RPMI7951 (cell line): ENCODE data around the gene C5orf47. TPM values are rescaled to one million over a fixed set of nuclear protein-coding genes. Genes with fewer than 3 reads are reported as not detected.

Experiments
- DNase-seq: peaks from one replicate; pipeline ENCODE4 v3.0.0-alpha.2; 2012; ENCODE audit warnings: low read depth
- total RNA-seq: library from RNA; depleted of rRNA; stranded (reverse); fragments of >200 nt; shearing (Covaris generic); gene quantifications from 2 replicates; pipeline ENCODE4 v1.2.3, GENCODE V29; 2014

The C5orf47 gene
- total RNA-seq, 1 experiment from 2014 or later, result not detected

DNA sequence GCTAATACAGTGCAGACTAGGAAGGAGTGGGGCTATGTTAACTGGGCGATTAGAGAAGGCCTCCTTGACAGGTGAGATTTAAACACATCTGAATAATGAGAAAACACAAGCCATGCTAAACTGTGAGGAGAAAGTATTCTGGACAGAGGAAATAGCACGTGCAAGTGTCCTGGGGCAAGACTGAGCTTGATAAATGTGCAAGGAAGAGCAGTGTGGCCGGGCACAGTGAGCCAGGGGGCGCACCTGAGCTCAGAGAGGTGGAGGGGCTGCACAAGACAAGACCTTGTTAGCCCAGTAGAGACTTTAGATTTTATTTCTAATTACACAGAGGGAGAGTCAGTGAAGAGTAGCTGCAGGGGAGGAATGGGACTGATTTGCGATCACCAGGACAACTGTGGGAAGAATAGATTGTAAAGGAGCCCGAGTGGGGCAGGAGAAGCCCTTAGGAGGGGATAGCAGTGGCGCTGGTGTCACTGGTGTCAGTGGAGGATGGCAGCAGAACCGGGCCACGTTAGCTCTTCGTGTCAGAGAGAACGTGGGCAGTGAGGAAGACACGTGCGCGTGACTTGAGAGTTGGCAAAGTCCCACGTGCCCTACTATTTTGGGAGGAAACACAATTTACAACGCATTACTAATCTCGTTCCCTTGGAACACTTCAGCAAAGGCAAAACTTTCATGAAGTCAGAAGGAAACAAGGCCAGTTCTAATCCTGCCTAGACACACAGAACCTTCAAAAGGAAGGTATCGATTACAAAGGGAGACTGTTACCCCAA, 17.9 kb upstream of the C5orf47 start:
- DNase-seq, result no peak

DNA sequence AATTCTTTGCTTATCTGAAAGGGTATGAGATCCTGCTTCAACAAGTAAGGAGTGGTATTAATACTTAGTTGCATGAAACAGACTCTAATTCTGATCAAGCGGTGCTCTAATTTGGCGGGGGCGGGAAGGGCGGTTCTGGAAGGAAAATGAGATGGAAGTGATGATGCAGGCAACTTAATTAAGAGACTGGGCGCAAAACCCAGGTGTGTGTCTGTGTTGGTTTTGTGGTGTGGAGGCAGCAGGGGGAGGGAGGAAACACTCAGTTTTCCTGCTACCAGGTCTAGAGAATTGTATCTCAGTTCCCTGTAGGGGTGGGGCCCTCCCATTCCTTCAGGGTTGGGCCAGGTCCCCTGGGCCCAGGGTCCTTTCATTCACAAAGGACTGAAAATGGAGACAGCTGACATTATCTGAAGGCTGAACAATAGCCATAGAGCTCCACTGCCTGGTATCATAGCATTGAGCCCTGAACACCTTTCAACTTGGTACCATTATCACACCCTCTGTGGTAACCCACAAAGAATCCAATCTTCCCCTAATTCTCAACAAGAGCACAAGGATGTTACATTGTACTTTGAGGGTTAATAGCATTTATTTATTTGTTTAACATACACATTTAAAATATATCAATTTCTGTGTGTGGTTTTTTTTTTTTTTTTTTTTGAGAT, 17.2 kb upstream of the C5orf47 start:
- DNase-seq, result no peak

DNA sequence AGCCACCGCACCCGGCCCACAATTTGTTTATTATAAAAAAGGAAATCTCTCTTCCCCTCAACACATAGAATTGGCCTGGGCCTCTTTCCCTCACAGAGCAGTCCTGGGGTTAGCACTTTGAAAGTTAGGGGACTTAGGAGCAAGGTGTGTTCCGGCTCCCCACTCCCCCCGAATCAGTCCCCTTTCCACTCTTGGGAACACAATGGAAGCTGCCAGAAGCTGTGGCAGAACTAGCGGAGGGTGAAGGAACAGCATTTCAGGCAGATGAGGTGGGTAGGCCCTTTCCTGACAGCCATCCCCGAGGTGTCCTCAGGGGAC, 16.4 kb upstream of the C5orf47 start:
- no peak for DNase-seq

DNA sequence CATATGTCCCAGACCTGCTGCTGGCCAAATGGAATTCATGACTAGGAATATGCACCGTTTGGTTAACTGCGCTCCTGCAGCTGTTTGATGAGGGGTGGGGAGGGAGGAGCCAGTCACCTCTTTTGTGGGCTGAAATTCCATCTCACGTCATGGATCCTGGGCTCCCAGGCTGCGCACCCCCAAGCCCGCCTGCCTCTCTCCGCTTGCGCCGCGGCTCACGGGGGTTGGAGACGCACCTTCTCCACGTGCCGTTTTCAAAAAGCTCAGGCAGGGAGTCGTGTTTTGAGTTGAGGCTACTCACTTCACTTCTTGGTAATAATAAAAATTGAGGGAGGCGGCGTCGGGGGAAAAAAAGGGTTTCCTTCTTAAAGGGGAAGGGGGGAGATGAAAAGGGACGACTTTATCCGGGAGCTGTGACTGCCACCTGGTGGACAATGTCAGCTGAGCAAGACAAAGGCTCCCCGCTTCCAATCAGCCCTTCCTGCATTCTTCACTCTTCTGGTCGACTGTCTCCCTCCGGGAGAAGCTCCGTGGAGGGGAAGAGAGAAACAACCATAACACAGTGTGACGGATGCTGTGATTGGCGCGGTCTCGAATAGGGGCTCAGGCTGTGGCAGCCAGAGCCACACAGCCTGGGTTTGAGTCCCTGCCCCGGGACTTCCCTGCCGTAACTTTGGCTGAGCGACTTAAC, 15.9 kb upstream of the C5orf47 start:
- DNase-seq, result peak; percentile 73

DNA sequence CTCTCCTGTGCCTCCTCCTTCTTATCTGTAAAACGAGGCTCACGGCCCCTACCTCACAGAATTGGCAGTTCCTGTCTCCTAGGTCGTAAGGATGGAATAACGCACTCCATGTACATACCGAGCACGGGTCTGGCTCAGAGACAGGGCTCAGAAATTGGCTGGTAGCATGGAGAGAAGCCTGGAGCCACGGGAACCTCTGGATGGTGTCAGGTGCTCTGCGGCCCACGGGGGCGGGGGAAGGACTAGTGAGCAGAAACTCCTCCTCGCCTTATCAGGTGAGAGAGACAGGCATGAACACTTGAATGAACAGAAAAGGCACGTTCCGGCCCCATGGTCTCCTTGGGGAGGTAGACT, 15.4 kb upstream of the C5orf47 start:
- no peak for DNase-seq

DNA sequence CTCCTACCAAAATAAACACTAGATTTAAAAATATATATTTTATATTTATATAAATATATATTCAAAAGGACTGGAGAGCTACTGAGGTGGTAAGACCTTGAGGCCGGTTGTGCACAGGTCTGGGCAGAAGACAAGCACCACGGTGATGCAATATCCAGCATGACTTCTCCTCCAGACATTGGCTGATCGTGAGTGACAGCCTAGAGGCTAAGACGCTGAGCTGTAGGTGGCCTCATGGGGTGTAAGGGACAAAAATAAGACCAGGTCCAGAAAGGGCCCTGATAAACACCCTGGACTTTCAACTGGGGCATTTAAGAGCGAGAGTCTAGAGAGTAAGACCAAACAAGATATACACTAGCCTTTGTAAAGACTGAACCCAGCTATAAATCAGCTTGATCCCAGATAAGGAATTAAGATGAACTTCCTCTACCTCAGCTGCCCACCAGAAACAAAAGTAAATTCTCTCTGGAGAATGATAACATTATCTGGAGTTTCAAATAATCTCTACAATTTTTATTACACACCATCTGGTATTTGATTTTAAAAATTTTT, 14.2 kb upstream of the C5orf47 start:
- no peak for DNase-seq

DNA sequence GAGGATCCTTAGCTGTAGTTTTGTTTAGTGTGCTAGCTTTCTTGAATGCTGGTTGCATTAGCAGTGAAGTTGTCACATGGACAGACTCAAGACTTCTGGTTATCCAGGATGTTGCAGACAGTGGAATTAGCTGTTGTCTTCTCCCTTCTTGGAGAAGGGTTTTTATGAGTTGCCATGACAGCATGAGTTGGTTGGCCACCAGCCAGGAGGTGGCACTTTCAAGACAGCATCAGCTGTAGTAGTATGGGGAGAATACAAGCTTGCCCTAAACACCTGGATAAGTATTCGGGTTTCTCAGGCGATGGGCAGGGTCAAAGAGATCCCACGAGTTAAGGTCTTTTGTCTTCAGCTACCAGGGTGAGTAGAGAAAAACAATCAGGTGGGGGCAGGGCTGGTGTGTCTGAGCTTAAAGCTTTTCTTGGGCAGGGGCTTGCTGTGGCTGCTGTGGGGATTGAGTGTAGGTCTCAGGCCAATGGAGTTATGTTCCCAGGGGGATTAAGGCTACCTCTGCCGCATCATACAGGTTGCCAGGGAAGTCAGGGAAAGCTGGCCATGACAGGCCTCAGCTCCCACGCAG, 7.7 kb upstream of the C5orf47 start:
- peak; percentile 23 for DNase-seq

DNA sequence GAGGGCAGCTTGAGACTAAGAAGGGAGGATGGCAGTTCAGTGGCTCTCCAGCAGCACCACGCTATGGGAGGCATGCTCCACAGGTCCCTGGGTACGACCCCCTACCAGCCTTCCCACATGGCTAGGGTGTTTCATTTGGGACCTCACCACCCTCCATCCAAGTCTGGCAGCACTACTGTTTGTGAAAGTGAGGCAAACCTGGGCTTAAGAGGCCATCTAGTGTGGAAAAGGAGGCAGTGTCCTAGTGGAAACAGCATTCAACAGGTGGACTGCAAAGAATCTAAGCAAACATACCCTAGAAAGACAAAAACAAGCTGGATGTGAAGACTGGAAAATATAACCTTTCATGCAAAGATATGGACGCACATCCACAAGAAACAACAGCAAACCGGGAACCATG, 4.8 kb upstream of the C5orf47 start:
- DNase-seq, result peak; percentile 20

DNA sequence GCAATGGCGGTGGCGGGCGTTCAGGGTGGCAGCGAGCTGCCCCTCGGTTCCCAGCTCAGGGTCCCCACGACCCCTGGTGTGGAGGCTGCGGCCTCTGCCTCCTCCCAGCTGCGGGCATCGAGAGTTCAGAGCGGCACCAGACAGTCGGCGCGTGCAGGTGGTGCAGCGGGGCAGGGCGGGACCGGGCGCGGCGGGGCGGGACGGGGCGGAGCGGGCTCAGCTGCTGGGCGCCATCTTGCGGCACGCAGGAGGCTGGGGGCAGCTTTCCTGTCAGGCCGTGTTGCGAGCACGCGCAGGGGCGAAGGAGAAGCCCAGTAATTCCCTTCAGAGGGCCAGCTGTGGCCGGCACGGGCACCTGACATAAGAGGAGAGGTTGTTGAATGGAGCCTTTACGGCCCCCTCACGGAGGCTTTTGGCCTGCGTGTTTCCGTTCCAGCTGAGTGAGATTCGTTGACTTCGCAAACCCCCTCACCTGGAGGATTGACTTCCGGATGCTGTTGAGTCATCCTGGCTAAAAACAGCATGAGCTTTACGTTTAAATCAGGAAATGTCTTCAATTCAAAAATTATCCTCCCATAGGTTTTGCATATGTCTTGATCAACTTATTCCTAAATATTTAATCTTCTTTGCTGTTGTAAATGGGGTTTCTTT, 587 bp downstream of the C5orf47 start:
- DNase-seq, result no peak

DNA sequence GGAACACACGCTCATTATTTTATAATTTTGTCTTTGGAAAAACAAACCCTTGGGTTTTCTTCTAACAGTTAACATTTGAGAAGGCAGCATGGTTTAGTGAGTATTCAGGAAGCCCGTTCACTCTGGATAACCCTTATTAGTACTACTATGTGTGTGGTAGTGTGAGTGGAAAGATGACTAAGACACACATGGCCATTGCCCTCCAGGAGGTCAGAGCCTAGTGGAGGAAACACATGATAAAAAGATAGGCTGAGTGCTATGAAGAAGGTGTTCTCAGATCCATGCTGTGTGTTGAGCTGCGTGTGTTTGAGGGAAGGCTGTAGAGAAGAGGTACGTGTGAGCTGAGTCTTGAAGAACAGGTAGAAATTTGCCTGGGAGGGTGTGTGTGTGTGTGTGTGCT, 8.4 kb downstream of the C5orf47 start:
- peak; percentile 15 for DNase-seq

DNA sequence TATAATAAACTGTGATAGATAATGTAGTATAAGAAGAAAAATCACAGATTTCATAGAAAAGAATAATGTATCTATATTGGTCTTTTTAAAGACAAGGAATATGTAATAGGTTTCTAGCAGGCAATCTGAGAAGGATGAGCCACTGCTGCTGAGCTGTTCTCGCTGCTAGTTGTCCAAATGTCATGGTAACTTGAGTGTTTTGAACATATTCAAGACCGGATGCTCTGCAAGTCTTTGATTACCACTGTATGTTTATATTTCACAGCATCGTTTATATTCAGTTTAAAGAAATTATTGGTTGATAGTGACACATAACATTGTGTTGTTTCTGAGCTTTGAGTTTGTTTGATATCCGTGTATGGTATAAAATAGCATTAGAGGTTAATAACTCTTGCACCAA, 9.6 kb downstream of the C5orf47 start:
- DNase-seq, result no peak

DNA sequence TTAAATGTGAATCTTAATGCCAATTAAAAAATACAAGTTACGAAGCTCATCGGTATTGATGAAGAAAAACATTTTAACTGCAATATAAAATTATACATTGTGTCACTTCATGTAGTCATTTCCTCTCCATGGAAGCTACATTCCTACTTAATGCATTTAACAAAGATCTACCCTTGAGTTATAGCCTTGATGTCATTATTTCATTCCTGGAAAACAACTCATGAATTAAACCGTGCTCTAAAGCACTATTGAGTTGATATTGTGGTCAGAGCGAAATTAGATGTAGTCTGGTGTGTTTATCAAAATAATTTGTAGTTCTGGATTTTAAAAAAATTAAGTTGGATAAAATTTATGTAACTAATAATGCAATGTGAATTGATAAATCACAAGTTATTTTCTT, 11.1 kb downstream of the C5orf47 start:
- DNase-seq, result no peak

DNA sequence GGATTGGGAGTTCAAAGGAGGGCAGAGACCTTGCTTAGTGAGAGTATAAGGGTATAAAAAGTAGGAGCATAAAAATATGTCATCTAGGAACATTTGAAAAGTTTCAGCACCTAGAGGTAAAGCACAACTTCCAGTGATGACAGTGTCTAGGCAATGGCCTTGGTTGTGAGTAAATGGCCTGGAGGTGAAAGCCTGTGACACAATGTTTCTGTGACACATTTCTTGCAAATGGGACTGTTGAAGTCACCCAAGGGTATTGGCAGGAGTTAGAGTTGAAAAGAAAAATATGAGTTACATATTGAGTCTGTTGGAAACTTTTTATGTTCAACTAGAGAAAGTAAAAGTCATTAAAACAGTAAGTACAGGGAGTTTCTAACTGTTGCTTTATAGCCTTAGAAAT, 14.8 kb downstream of the C5orf47 start:
- no peak for DNase-seq

DNA sequence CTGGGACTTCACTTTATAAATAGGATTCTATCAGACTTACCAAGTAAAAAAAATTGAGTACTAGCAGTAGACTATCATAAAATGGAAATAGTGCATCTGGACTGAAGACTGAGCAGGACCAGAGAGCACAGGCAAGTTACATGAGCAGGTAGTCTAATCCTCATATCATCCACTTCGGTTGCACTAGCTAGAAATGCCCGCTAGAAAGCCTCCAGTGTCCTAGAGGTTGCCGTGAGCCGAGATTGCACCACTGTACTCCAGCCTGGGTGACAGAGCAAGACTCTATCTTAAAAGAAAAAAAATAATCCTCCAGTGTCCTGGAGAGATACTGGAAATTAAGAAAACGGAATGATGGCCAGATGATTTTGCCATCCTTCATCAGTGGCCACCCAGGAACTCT, 20.0 kb downstream of the C5orf47 start:
- DNase-seq, result no peak

DNA sequence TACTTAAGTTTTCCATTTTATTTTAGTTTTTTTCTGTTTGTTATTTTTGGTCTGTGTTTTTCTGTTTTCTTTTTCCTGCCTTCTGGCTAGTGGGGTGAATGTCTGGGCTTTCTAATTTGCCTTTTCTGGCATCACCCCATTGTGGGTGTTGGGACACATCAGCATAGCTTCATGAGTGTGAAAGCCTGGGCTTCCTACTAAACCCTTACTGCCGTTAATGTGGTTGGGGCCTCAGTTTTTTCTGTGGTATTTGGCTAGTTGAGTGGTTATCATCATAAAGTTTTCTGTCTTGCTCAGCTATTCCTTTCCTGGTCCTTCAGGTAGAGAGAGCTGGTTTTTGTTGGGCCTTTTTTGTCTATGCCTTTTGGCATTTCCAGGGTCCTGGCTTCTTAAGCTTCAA, 21.4 kb downstream of the C5orf47 start:
- no peak for DNase-seq

DNA sequence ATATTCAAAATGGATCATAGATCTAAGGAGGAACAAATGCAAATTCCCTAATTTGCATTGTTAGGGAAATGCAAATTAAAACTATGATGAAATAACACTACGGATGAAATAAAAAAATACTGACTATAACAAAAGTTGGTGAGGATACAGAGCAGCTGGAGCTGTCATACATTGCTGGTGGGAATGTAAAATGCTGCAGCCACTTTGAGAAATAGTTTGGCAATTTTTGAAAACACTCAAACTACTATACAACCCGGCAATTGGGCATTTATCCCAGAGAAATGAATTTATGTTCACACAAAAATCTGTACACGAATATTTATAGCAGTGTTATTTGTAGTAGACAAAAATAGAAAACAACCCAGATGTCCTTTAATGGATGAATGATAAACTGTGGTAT, 22.5 kb downstream of the C5orf47 start:
- DNase-seq, result no peak

DNA sequence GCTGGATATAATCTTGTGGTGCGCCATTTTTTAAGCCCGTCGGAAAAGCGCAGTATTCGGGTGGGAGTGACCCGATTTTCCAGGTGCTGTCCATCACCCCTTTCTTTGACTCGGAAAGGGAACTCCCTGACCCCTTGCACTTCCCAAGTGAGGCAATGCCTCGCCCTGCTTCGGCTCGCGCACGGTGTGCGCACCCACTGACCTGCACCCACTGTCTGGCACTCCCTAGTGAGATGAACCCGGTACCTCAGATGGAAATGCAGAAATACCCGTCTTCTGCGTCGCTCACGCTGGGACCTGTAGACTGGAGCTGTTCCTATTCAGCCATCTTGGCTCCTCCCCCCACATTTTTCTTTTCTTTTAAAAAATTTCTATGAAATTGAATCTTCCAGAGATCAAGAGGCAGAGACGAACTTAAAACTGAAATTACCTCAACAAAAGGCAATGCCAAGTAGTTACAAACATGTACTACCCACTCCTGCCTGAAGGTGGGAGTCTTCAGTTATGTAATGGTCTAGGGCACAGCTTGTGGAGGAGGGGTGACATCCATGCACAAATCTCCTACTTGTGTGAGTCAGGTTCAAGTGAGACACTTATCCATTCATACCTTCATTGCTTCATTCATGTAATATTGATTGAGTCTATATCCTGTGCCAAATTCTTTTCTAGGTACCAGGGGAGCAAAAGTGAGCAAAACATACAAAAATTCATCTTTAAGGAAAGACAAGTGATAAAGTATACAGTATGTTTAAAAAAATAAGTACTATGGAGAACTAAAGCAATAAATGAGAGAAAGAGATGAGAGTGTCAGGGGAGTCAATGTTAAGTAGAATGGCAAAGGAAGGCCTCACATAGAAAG, 31.3 kb downstream of the C5orf47 start:
- DNase-seq, result peak; percentile 56

DNA sequence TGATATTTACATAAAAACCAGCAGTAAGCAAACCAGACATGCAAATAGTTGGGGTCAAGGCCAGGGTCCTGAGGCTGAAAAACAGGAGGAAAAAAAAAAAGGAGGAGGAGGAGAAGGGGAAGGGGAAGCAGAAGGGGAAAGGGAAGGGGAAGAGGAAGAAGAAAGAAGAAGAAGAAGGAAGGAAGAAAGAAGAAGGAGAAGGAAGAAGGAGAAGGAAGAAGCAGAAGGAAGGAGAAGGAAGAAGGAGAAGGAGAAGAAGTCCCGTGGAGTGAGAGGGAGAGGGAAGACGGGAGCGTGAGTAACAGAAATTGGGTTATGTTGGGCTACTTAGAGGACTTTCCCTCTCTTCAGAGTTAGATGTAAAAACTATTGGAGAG, 31.9 kb downstream of the C5orf47 start:
- no peak for DNase-seq

DNA sequence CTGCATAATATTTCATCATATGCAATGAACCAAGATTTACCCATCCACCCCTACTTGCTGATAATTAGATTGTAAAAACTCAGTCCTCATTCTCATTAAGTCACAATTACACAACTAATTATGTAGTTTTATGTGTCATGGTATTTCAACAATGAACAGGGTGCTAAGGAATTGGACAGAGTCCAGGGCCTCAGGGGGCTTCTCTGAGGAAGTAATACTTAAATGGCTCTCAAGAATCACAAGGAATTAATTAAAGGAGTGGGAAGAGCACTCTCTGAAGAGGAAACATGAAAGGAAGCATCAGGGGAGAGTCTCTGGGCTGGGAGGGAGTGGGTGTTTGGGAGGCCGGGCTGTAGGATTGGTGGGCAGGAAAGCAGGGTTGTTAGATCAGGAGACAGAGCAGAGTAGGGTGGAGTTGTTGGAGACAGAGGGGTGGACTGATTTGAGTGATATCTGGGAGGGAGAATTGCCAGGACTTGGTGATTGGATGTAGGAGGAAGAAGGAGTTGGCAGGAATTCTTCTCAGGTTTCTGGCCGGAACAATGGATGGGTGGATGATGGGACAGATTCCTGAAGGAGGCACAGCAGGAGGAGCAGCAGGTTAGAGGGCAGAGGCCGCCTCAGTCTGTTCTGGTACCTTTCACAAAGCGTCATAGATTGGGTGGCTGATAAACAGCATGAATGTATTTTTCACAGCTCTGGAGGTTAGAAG, 33.6 kb downstream of the C5orf47 start:
- no peak for DNase-seq

DNA sequence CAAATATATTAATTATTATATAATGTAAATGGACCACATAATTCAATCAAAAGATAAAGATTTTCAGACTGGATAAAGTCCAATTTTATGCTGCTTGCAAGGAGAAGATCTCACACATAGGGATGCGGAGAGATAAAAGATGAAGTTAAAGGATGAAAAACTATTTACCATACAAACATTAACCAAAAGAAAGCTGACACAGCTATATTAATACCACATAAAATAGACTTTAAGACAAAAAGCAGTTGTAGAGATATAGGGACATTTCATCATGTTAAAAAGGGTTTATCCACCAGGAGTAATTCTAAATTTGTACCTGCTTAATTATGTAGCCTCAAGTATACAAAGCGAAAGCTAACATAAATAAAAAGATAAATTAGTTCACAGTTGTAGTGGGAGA, 41.3 kb downstream of the C5orf47 start:
- DNase-seq, result no peak
